GM23338 (cell line): Measurements from ENCODE around the gene NINJ2. TPM values are rescaled to one million over a fixed set of nuclear protein-coding genes. Genes with fewer than 3 reads are reported as not detected.

Experiments
- ATAC-seq: fragments of 200-7000 bp; cut with Tn5 transposase; 3 replicates; pipeline ENCODE4 v1.9.1; 2020
- DNase-seq: peaks from one replicate; pipeline ENCODE4 v3.0.0-alpha.2; 2015; ENCODE audit warnings: low spot score
- H2AFZ ChIP-seq: fragments of 200-600 bp; sonication (generic); 2 replicates; pipeline ENCODE4 v1.8.0; 2016; ENCODE audit warnings: antibody characterized with exemption, mild to moderate bottlenecking, moderate library complexity
- H3F3A ChIP-seq: fragments of 200-600 bp; sonication (generic); replicated peaks from 2 replicates; pipeline ENCODE4 v1.8.0; 2017; ENCODE audit warnings: antibody characterized with exemption, mixed run types, low read depth
- H3K27ac ChIP-seq: fragments of 200-600 bp; sonication (generic); 2 replicates; pipeline ENCODE4 v1.6.1; 2016; ENCODE audit warnings: low read depth
- H3K27me3 ChIP-seq: fragments of 200-600 bp; sonication (generic); 2 replicates; pipeline ENCODE4 v1.8.0; 2016; ENCODE audit warnings: mild to moderate bottlenecking, mixed run types, moderate library complexity; ENCODE audit not compliant: insufficient read depth
- H3K36me3 ChIP-seq: fragments of 200-600 bp; sonication (generic); 2 replicates; pipeline ENCODE4 v1.8.0; 2016; ENCODE audit warnings: mild to moderate bottlenecking; ENCODE audit not compliant: insufficient read depth
- H3K4me1 ChIP-seq: fragments of 200-600 bp; sonication (generic); 2 replicates; pipeline ENCODE4 v1.8.0; 2016; ENCODE audit warnings: mild to moderate bottlenecking, moderate library complexity; ENCODE audit not compliant: insufficient read depth
- H3K4me2 ChIP-seq: fragments of 200-600 bp; sonication (generic); 2 replicates; pipeline ENCODE4 v1.7.1; 2017; ENCODE audit warnings: mixed run types
- H3K4me3 ChIP-seq: fragments of 200-600 bp; sonication (generic); 2 replicates; pipeline ENCODE4 v1.6.1; 2016; ENCODE audit warnings: mixed run types
- H3K79me2 ChIP-seq: fragments of 200-600 bp; sonication (generic); replicated peaks from 2 replicates; pipeline ENCODE4 v1.8.0; 2017; ENCODE audit warnings: mild to moderate bottlenecking; ENCODE audit not compliant: insufficient read depth
- H3K9me2 ChIP-seq: fragments of 200-600 bp; sonication (generic); 2 replicates; pipeline ENCODE4 v1.8.0; 2017; ENCODE audit not compliant: insufficient read depth
- H4K20me1 ChIP-seq: fragments of 200-600 bp; sonication (generic); replicated peaks from 2 replicates; pipeline ENCODE4 v1.8.0; 2017; ENCODE audit warnings: mild to moderate bottlenecking; ENCODE audit not compliant: insufficient read depth
- H3K27ac Mint-ChIP-seq: 2 replicates; pipeline ENCODE4 v1.8.0; 2020; ENCODE audit warnings: inconsistent platforms, mild to moderate bottlenecking, moderate library complexity, mixed read lengths
- H3K27me3 Mint-ChIP-seq: 3 replicates; pipeline ENCODE4 v1.8.0; 2022; ENCODE audit warnings: low read depth, mild to moderate bottlenecking, moderate library complexity, mixed read lengths, inconsistent platforms; ENCODE audit not compliant: insufficient read depth, poor library complexity
- H3K36me3 Mint-ChIP-seq: 3 replicates; pipeline ENCODE4 v1.8.0; 2021; ENCODE audit warnings: low read depth, mild to moderate bottlenecking, inconsistent platforms, moderate library complexity, mixed read lengths
- H3K4me1 Mint-ChIP-seq: 3 replicates; pipeline ENCODE4 v1.8.0; 2020; ENCODE audit warnings: mild to moderate bottlenecking, inconsistent platforms, mixed read lengths
- H3K4me3 Mint-ChIP-seq: 3 replicates; pipeline ENCODE4 v1.8.0; 2021; ENCODE audit warnings: moderate library complexity, mild to moderate bottlenecking, inconsistent platforms, mixed read lengths
- H3K9me3 Mint-ChIP-seq: 3 replicates; pipeline ENCODE4 v1.8.0; 2020; ENCODE audit warnings: moderate library complexity, mild to moderate bottlenecking, inconsistent platforms, mixed read lengths
- POLR2AphosphoS5 ChIP-seq: IDR thresholded peaks from 2 replicates; pipeline ENCODE4 v1.6.1; 2016; ENCODE audit warnings: antibody characterized with exemption, low read depth
- STAT1 ChIP-seq: IDR thresholded peaks from one replicate; pipeline ENCODE4 v1.6.1; 2016; ENCODE audit warnings: antibody characterized with exemption; ENCODE audit not compliant: unreplicated experiment
- ZNF331 ChIP-seq: fragments of 250-450 bp; sonication (Bioruptor Pico); IDR thresholded peaks from 2 replicates; pipeline ENCODE4 v1.5.0; 2020; ENCODE audit warnings: low read depth, mild to moderate bottlenecking, moderate library complexity
- ZNF462 ChIP-seq: fragments of 250-450 bp; sonication (Bioruptor Pico); IDR thresholded peaks from 2 replicates; pipeline ENCODE4 v1.5.0; 2020; ENCODE audit warnings: mild to moderate bottlenecking, moderate library complexity
- polyA plus RNA-seq: library from polyadenylated mRNA; unstranded; fragments of >200 nt; fragmentation: Nextera tagmentation; extraction: Ambion mirVana; gene quantifications from 2 replicates; pipeline ENCODE4 v1.2.1, GENCODE V29; 2016
- total RNA-seq: library from RNA; depleted of rRNA; stranded (reverse); fragments of >200 nt; shearing (Covaris generic); gene quantifications from 2 replicates; pipeline ENCODE4 v1.2.3, GENCODE V29; 2014

NINJ2 gene
- total and polyA plus RNA-seq, 2 experiments from 2014 or later: 0.94 to 2.6 TPM

GRCh38 chr12:681568-682256 is 18.5 kb upstream of the NINJ2 start:
- TF ChIP-seq STAT1 (no peak), ZNF331 (CRISPR knock-in tag) (no peak), ZNF462 (CRISPR knock-in tag) (no peak), POLR2AphosphoS5 (no peak)
- no peaks in the 10 kb centered on the region for H3F3A ChIP-seq
- no peaks in the 10 kb centered on the region for H4K20me1 ChIP-seq
- no peak for DNase-seq
- no peak for ATAC-seq
- no peak overlapping the region for H3K27ac Mint-ChIP-seq
- no peaks in the 10 kb centered on the region; the same call in 2 of the 3 replicates for H3K9me3 Mint-ChIP-seq
- H3K4me1 ChIP-seq: no peaks in the 10 kb centered on the region
- no peaks in the 10 kb centered on the region for H3K79me2 ChIP-seq
- no peak overlapping the region for H3K4me2 ChIP-seq
- H3K4me3 ChIP-seq: no peak overlapping the region
- no peaks in the 10 kb centered on the region for H3K4me1 Mint-ChIP-seq
- no peak overlapping the region for H3K27ac ChIP-seq
- no peak overlapping the region for H3K4me3 Mint-ChIP-seq
- peaks cover 4% of the 10 kb centered on the region for H3K27me3 Mint-ChIP-seq
- no peaks in the 10 kb centered on the region for H3K36me3 Mint-ChIP-seq
- no peaks in the 10 kb centered on the region for H3K36me3 ChIP-seq
- H2AFZ ChIP-seq: no peak overlapping the region
- H3K9me2 ChIP-seq: no peaks in the 10 kb centered on the region
- H3K27me3 ChIP-seq: no peaks in the 10 kb centered on the region
